GM12878 (cell line): Measurements from ENCODE around the gene FN3K.

Experiments used
- MAX ChIP-seq: IDR thresholded peaks from 2 replicates; pipeline ENCODE4 v1.6.1; 2012; ENCODE audit warnings: low read depth, low read length, improper control_type of control experiment
- PBX3 ChIP-seq: IDR thresholded peaks from 2 replicates; pipeline ENCODE4 v1.6.1; 2011; ENCODE audit warnings: mild to moderate bottlenecking, low read depth, low read length, moderate library complexity; ENCODE audit not compliant: insufficient replicate concordance
- SMAD5 ChIP-seq: IDR thresholded peaks from 2 replicates; pipeline ENCODE4 v1.6.1; 2016; ENCODE audit warnings: antibody characterized with exemption, low read depth
- ZNF384 ChIP-seq: IDR thresholded peaks from 2 replicates; pipeline ENCODE4 v1.6.1; 2012; ENCODE audit warnings: low read depth, mild to moderate bottlenecking, low read length, improper control_type of control experiment, borderline replicate concordance

DNA sequence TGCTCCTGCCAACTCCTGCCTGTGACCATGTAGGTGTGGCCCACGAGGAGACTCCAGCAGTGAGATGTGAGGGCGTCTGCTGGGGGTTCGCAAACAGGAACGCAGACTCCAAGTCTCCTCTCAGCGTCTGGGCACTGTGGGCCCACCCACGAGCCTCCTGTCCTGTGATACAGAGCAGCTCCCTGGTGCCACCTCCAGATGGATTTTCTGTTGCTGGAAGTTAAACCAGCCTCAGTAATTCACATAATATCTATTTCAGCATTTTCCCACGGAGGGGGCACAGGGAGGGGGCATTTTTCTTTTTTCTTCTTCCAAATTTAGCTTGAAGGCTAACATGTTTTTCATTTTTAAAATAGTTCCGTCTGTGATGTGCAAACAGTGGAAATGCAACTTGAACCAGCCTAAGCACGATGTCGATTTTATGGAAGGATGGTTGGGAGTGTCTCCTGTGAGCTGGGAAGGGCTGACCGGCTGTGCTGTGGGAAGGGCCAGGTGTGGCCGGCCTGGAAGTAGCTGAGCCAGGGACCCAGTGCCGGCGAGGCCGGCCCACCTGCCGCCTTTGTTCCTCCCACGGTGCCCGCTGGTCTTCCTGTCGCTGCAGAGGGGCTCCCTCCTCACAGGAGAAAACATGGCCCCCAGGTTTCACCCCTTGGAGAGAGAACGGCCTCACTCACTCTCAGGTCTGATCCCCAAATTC, 33.0 kb upstream of the FN3K start:
- TF ChIP-seq PBX3 (no peak), ZNF384 (no peak), SMAD5 (no peak), MAX (no peak)
